HG02623 (cell line): ENCODE data around the gene KLHL25.
A peak's percentile ranks its signal among the peaks of the same experiment; 100 is the strongest.
"Not testable (repeated sequence)": the region's sequence is repeated elsewhere in the genome, so short reads cannot be mapped to it uniquely, and the experiment has no call there.

ENCODE experiments used
- ATAC-seq: cut with Tn5 transposase; IDR thresholded peaks from one replicate; pipeline ENCODE4 v1.9.1; 2021; ENCODE audit warnings: moderate library complexity; ENCODE audit not compliant: unreplicated experiment

The KLHL25 gene

GRCh38 chr15:85804481-85805170, 9.9 kb upstream of the KLHL25 start:
- ATAC-seq: no peak

GRCh38 chr15:85802617-85803016, 7.9 kb upstream of the KLHL25 start:
- ATAC-seq: not testable (repeated sequence)

GRCh38 chr15:85800478-85801123, 5.9 kb upstream of the KLHL25 start:
- ATAC-seq: no peak

DNA sequence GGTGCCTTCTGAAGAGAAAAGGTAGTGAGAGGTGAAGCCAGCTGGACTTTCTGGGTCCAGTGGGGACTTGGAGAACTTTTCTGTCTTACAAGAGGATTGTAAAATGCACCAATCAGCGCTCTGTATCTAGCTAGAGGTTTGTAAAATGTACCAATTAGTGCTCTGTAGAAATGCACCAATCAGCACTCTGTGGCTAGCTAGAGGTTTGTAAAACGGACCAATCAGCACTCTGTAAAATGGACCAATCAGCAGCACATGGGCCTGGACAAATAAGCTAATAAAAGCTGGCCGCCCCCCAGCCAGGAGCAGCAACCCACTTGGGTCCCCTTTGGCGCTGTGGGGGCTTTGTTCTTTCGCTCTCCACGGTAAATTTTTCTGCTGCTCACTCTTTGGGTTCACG, 1.6 kb upstream of the KLHL25 start:
- not testable (repeated sequence) for ATAC-seq

- no peak for ATAC-seq
Observed at GRCh38 chr15:85795337-85796305, 896 bp upstream of the KLHL25 start.

DNA sequence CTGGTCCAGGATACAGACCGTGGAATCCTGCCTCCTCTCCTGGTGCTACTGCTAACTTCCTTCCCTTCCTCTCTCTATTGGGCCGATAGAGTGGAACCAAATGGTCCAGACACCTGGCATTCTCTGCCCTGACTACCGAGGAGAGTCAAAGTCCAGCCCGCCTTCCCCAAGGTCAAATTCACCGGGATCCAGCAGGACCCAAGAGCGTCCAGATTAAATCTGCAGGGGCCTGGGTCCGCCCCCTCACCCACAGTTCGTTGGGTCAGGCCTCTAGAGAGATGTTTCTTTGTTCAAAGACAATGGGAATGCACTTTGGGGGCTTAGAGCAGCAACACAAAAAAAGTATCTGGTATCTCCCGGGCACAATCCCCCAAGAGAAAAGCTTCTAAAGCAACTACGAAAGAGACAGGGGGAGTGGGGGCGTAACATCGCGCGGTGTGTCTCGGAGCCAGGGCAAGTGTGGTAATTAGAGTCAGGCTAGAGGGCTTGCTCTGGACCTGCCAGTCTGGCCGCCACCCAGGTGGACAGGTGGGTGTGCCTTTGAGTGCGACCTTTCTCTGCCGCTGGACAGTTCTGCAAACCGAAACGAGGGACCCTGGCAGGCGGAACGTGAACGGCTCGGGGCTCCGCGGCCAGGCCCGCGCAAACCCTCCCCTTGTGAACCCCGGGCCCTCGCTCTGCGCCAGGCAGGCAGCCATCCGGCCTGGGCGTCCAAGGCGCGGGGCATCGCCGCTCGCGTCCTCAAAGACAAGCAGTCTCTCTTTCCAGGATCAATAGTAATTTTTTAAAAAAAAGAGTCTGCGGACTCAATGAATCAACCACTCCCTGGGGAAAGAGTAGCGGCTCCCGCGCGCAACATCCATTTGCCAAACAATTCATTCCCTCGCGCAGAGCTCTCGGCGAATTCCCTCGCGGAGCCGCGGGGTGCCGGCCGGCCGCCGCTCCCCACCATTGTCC, 806 bp downstream of the KLHL25 start:
- ATAC-seq: peak; percentile 26

DNA sequence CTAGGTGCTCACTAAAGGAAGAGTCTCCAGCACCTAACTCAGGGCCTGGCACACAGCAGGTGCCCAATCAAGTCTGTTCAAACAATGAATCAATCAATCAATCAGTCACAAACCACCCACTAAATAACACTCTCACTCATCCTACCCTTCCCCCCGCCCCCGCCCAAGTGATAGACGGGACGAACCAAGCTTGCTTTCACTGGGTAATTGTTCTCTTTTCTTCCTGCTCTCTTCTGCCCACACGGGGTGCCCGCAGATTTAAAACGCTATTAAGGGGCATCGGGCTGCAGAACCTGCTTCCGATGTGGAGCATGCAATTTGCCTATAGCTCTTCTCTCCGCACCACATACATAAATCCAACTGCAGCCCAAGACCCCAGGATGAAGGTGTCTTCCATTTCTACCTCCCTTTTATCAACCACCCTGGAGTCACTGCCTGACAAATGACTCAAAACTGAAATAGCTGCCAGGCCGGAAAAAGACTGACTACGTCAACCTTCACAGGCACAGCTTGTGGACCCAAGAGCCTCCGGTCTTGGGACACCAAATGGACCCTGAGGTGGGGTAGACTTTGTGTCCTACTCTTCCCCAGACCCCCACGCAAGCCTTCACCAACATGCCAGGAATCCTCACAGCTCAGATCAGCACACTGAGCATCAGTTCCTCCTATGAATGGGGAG, 1.7 kb downstream of the KLHL25 start:
- ATAC-seq: no peak

GRCh38 chr15:85792102-85792731, 2.5 kb downstream of the KLHL25 start:
- no peak for ATAC-seq

- ATAC-seq: no peak
Observed at GRCh38 chr15:85789496-85789875, 5.2 kb downstream of the KLHL25 start.

- no peak for ATAC-seq
Observed at GRCh38 chr15:85788771-85789495, 5.8 kb downstream of the KLHL25 start.

- ATAC-seq: no peak
Observed at GRCh38 chr15:85786781-85787114, 8.0 kb downstream of the KLHL25 start.

DNA sequence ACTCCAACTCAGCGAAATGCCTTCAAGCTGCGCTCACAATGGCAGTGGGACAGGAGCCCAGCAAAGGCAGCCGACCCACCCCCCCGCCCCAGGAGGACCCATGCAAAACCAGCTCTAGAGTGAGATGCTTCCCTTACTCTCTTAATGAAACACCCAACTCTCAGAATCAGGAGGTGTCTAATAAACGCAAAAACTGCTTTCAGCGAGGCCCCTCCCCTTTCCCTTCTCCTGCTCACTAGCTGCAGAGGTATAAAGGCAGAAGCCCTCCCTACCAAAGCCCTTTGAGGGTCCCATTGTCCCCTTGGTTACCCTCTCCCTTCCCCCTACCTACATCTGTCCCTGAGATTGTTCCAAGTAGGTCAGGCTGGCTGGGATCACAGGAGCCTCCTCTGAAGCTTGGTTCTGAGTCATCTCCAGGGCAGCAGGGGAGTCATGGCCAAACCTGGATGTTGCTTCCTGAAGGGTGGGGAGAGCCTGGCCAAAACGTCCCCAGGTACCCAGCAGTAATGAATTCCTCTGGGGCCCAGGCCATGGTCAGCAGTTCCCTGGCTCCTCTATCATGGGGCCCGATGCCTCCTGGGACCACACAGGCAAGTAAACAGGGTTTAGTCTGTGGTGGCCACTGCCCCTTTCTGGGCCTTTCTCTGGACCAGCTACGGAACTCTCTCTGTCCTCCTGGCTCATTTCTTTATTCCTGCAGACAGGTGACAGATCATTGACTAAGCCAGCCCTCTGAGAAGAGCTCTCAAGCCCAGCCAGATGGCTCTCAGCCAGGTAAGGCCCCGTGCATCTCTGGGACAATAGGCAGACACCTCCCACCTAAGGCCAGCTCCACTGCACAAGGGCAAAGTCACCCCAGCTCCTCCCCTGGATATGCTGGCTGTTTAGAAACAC, 8.6 kb downstream of the KLHL25 start:
- ATAC-seq: no peak

DNA sequence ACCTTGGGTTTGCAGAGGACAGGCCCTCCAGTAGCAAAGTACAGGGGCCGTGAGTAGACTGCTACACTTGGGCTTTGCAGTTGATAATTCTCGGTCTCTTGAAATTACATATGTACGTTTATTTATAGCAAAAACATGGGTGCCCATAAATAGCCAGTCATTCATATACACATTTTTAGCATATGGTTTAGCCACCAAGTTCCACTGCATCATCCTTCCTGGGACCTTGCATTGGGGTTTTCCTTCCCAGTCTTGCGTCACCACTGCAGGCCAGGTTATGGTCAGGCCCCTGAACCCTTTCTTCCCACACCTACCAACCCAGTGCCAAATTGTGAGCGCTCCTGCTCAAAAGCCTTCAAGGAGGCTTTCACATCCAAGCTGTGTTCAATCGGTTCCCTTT, 12.7 kb downstream of the KLHL25 start:
- no peak for ATAC-seq

DNA sequence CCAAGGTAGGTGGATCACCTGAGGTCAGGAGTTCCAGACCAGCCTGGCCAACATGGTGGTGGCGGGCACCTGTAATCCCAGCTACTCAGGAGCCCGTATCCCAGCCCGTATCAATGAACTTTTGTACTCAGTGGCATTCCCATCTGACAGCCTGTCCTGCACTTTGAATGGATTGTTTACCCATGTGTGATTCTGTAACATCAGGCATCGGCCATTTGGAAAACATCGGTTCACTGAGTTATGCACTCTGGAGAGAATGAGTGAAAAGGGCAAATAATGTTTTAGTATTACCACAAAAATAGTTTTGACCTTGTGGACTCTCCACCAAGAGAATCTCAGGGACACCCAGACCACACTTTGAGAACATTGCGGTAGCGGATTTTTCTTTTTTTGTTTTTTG, 13.6 kb downstream of the KLHL25 start:
- no peak for ATAC-seq

GRCh38 chr15:85780225-85780985, 14.3 kb downstream of the KLHL25 start:
- ATAC-seq: no peak

- ATAC-seq: no peak
Observed at GRCh38 chr15:85779249-85779648, 15.5 kb downstream of the KLHL25 start.

DNA sequence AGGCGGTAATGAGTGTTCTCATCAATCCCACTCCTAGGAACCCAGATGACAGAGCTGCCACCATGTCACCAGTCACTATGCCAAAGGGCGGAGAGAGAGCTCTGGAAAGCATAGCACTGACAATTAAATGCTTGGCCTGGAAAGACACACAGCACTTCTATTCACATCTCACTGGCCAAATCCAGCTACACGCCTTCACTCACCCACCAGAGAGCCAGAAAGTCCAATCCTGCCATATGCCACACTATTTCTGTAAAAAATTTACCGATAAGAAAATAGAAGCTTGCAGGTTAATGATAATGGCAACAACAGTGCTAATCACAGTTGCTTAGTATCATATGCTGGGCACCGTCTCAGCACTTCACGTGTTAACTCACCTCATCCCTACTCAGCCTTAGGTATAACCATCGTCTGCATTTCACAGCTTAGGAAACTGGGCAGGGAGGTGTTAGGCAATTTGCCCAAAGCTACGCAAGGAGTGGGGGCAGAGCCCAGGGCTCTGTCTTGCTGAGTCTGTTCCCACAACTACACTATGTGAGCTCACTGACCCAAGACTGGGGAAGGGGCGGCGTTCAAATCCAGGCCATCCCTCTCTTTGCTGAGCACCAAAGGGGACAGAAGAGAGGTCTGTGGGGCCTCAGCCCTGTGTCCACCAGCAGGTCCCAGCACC, 16.5 kb downstream of the KLHL25 start:
- no peak for ATAC-seq
